Stimulated activated naive CD4-positive, alpha-beta T cell treated with Interleukin-2 at 50 U/mL for 16 hours (primary cell): ENCODE results near the gene TXNRD3.

Experiments
- DNase-seq: peaks from one replicate; lab custom pipeline; 2025; lab: John Stamatoyannopoulos, UW

Gene TXNRD3

DNA sequence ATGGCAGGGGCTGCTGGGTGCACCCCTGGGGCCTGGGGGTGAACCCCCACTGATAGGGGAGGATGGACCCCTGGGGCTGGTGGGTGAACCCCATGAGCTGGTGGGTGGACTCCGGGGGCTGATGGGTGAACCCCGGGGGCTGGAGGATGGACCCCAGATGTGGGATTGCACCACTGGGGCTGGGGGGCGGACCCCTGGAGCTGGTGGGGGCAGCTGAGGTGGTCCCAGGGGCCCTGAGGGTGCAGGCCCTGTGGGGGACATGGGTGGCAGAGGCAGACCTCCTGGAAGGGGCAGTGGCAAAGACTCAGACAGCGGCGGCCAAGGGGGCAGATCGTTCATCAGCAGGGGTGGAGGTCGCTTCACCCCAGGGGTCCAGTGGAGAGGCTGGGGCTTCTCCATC is 17.4 kb upstream of the TXNRD3 start:
- no peak for DNase-seq

- no peak for DNase-seq
Observed at GRCh38 chr3:126671521-126671920, 16.6 kb upstream of the TXNRD3 start.

- no peak for DNase-seq
Observed at GRCh38 chr3:126668450-126669401, 13.8 kb upstream of the TXNRD3 start.

GRCh38 chr3:126667631-126668449 is 12.9 kb upstream of the TXNRD3 start:
- DNase-seq, result no peak

DNA sequence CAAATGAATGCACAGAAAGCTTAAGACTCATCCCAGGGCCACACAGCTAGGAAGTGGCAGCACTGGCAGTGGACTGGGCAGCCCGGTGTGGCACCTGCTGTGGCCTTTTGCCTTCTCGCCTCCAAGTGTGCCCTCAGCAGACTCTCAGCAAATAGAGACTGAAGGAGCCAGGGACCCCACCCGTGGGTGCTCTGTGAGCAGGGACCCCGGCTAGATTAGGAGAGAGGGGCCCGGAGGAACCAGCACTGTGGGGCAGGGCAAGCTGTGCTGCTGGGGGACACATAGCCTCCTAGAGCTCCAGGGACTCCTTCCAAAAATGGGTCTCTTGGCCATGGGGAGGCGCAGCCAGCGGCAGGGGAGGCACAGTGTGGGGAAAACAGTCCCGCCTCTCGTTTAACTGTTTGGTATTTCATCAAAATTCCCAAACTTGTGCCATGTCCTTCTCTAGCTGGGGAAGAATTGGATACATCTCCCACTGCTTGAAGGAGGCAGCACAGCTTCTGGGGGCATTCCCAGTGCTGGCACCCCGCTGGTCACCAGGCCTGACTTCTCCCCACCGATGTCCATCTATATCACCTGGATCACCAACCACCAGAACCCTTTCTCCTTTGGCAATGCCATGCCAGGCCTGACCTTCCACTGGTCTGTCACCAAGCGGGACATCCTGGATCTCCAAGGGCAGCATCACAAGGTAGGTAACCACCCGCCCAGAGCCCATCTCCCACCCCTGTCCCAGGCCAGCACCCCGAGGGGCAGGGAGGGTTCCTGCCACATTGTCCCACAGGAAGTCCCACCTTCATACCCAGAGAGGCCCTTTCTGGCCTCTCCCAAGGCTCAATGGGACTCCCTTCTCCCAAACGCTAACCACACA is 12.0 kb upstream of the TXNRD3 start:
- DNase-seq, result no peak

- DNase-seq, result no peak
Observed at GRCh38 chr3:126665959-126666657, 11.2 kb upstream of the TXNRD3 start.

DNA sequence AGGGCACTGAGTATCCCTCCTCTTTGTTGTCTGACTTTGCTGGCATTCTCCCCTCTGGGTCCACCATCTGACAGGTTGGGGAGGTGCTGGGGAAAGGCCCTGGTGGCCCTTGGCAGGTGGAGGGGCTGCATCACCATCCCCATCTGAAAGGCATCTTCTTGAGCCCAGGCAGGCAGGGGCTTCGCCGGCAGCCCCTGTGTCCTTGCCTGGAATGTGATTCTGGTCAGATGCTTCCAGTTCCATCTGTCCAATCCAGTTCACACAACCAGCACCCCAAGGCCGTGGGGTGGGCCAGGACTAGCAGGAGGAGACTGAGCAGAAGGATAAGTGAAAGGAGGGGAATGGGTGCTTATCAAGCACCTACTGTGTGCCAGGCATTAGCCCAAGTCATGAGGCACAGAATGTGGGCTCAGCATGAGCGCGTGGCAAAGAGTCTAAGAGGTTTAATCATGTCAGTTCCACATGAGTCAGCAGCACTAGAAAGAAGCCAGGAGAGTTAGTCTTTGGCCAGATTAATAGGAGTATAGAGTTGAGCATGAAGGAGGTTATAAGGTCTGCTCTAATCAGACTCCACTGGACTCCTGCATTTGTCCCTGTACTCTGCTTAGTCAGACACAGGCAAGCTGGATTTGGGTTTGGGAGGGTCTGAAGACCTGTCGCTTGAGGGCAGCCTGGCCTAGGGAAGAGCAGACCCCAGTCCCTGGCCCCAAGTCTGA is 10.5 kb upstream of the TXNRD3 start:
- DNase-seq, result no peak

DNA sequence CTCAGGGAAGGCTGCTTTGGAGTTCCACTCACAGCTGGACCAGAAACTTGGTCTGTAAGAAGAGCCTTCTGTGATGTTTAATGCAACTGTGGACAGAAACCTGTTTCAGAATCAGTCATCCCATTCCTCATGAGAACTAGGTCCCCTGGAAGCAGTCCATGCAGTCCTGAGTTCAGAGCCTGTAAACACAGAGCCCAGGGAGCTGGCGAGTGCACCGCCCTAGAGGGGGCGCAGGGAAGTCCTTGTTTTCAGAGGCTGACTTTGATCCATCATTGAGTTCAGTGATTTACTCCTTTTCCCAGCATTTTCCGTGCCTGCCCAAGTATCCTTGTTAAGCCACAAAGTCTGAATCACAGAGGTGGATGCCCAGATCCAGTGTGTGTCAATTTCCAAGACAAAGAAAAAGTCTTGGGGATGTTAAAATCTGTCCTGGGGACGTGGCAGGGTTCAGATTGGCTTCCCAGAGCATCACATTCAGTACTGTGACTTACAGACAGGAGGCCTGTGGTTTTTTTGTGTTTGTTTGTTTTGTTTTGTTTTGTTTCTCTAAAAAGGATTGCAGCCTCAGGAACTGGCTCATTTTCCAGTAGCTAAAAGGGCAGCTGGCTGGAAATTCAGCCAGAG is 9.8 kb upstream of the TXNRD3 start:
- no peak for DNase-seq

DNA sequence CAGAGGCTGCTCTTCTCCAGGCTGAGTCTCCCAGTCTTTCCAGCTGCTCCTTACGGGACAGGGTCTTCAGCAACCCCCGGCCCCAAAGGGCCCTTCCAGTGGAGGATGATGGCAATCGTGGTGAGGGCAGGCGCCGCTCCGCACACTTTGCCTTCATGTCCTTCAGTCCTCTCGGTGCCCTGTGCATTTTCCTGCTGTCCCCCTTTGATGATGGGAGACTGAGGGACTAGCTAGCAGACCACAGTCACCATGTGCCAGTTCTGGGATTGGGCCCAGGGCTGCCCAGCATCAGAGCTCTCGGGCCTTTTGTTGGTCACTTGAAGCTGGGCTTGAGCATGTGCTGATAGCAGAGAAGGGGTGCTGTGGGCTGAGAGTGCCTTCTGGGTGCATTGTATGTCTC is 8.8 kb upstream of the TXNRD3 start:
- no peak for DNase-seq

DNA sequence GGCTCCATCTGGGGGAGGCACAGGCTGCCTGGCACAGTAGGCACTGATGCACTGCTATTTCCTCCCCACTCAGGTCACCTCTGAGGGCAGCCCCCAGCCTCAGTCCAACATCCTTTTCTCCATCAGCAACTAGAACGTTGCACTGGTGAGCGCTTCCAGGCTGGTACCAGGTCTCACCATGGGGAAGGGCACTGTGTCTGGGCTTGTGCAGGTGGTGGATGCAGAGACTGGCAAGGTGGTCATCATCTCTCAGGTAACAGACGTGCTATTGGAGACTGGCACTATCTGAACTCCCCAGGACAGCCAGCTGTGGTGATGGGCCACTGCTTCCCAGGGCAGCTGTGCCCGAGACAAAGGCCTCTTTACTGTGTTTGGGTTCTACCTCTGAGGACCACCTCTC is 8.3 kb upstream of the TXNRD3 start:
- DNase-seq, result no peak

- no peak for DNase-seq
Observed at GRCh38 chr3:126661532-126662364, 6.8 kb upstream of the TXNRD3 start.

DNA sequence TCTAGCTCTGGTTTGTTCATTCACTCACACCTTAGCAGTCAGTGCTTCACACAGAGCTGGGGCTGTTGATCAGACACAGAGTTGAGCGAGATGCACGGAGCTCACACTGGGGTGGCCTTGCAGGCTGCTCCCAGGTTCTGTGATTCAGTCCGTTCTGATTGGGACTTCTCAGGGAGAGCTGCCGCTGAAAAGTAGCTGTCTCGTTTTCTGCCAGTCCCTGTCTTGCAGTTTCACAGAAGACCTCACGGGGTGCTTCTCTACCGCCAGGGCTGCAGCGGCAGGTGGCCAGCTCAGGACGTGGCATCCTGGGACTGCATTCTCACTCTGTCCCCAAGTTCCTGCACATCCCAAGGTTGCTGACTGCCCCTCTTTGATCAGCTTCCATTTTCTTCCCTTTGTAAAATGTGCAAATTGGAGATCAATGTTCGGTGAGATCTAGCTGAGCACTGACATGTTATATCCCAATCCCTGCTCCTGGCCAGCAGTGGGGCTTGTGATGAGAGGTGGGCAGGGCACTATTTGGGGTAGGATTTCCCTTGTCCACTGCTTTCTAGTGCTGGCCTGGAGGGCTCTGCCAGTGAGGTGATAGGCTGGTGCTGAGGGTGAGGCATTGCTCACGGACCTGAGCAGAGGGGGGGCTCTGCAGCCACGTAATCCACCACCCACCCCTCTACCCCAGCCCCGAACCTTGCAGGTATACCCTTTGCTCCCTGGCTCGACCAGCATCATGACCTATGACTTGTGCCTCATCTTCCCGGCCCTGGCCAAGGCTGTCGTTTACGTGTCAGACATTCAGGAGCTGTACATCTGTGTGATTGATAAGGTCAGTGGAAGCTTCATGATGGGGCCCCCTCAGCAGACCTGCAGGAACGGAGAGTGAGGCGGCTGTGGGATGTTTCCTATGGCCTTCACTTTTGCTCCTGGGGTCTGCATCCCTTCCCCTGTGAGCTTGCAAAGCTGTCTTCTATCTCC is 5.3 kb upstream of the TXNRD3 start:
- no peak for DNase-seq

GRCh38 chr3:126658584-126658983 is 3.7 kb upstream of the TXNRD3 start:
- DNase-seq, result no peak

GRCh38 chr3:126657901-126658300 is 3.0 kb upstream of the TXNRD3 start:
- no peak for DNase-seq

GRCh38 chr3:126656371-126657134 is 1.6 kb upstream of the TXNRD3 start:
- DNase-seq, result no peak

- DNase-seq, result no peak
Observed at GRCh38 chr3:126655887-126656286, 963 bp upstream of the TXNRD3 start.

- no peak for DNase-seq
Observed at GRCh38 chr3:126649556-126650092, 5.3 kb downstream of the TXNRD3 start.
